Measurements from ENCODE around the gene RBMS1. TPM values are rescaled to one million over a fixed set of nuclear protein-coding genes. Genes with fewer than 3 reads are reported as not detected.
A peak's percentile ranks its signal among the peaks of the same experiment; 100 is the strongest.

RBMS1 gene
- total RNA-seq, 1 donor, result 121 TPM

DNA sequence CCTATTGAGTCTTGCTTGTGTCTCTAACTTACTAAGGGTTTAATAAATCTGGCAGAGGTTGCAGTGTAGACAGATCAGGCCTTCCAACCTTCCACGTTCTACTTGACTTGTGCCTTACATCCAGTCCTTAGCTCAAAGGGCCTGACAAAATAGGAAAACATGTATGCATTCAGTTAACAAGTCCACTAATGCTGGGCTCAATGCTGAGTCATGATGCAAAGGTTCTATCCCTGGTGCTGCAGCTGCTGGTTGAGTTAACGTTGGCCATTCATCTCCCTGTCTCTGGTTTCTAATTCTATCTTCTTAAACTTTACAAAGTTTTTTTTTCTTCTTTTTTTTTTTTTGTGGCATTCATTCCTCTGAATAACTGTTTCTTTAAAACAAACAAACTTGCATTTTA, 247.3 kb downstream of the RBMS1 start:
- peak; percentile 31 for DNase-seq (ENCODE audit: low read depth)
- no peak for TF ChIP-seq CTCF (IDR thresholded peaks at IDR 0.05; ENCODE audit: insufficient read depth, low read depth, low read length)
- H3K4me3 ChIP-seq (ENCODE audit: low read depth, low read length), result no peak overlapping the region

DNA sequence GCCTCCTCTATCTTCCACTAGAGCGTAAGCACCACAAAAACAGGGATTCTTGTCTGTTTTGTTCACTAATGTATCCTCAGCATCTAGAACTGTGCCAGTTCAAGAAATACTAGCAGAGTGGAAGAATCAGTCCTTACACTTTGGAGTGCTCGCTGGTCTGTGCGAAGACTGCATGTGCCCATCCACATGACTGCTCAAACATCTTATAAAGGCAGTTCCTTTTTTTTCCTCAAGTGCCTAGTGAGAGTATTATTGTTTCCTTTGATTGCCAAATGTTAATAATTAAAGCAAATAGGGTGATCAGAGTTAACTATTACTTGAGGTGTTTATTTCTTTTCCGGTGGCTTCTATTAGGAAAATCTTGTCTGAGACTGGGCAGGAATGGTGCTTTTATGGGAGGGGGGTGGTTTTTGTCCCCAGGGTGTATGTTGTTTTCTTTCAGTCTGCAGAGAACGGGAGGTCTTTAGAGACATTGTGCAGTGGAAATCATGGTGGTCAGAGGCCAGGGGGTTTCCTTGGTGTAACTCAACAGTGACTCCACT, 247.9 kb downstream of the RBMS1 start:
- DNase-seq (ENCODE audit: low read depth), result no peak
- no peak overlapping the region for H3K4me3 ChIP-seq (ENCODE audit: low read depth, low read length)
- TF ChIP-seq CTCF (IDR thresholded peaks at IDR 0.05; ENCODE audit: insufficient read depth, low read depth, low read length), result no peak

- no peak overlapping the region for H3K4me3 ChIP-seq (ENCODE audit: low read depth, low read length)
- no peak for DNase-seq (ENCODE audit: low read depth)
- no peak for TF ChIP-seq CTCF (IDR thresholded peaks at IDR 0.05; ENCODE audit: insufficient read depth, low read depth, low read length)
Measured at GRCh38 chr2:160242893-160243564, 250.6 kb downstream of the RBMS1 start.

GRCh38 chr2:160241251-160242137, 252.1 kb downstream of the RBMS1 start:
- no peak for TF ChIP-seq CTCF (IDR thresholded peaks at IDR 0.05; ENCODE audit: insufficient read depth, low read depth, low read length)
- H3K4me3 ChIP-seq (ENCODE audit: low read depth, low read length), result no peak overlapping the region
- DNase-seq (ENCODE audit: low read depth), result peak; percentile 87

- H3K4me3 ChIP-seq (ENCODE audit: low read depth, low read length), result no peak overlapping the region
- DNase-seq (ENCODE audit: low read depth), result no peak
- TF ChIP-seq CTCF (IDR thresholded peaks at IDR 0.05; ENCODE audit: insufficient read depth, low read depth, low read length), result no peak
Measured at GRCh38 chr2:160239436-160239835, 254.2 kb downstream of the RBMS1 start.

GRCh38 chr2:160238392-160238791, 255.2 kb downstream of the RBMS1 start:
- H3K4me3 ChIP-seq (ENCODE audit: low read depth, low read length), result no peak overlapping the region
- no peak for DNase-seq (ENCODE audit: low read depth)
- no peak for TF ChIP-seq CTCF (IDR thresholded peaks at IDR 0.05; ENCODE audit: insufficient read depth, low read depth, low read length)

Measured in fibroblast of villous mesenchyme (primary cell).